Bladder microvascular endothelial cell (primary cell): ENCODE results near the gene SLC4A11. TPM values are rescaled to one million over a fixed set of nuclear protein-coding genes. Genes with fewer than 3 reads are reported as not detected.

ENCODE experiments used
- total RNA-seq: library from RNA; depleted of rRNA; stranded (reverse); fragments of >200 nt; gene quantifications from 2 replicates; pipeline ENCODE4 v1.2.3, GENCODE V29; 2014

SLC4A11 gene
- 1.3 and 28.9 TPM in 2 replicates for total RNA-seq

GRCh38 chr20:3239026-3239866, at the start of gene SLC4A11:
Gene SLC4A11, minus strand, starts transcription at chr20:3239190. Its CDS starts 53 bp downstream, at chr20:3239137.

GRCh38 chr20:3209257-3209945, 29.6 kb downstream of the SLC4A11 start, which contains the start of gene ITPA:
Gene ITPA, plus strand, starts transcription at chr20:3209498. Its CDS starts 54 bp downstream, at chr20:3209552.

GRCh38 chr20:3204124-3204794, 34.7 kb downstream of the SLC4A11 start, which contains the start of gene DDRGK1:
Gene DDRGK1, minus strand, starts transcription at chr20:3204682. Its CDS starts 55 bp downstream, at chr20:3204627.

Other genes with a start within 250 kb of the SLC4A11 start
- 0.25 TPM in 1 of 2 replicates, not detected in the other for gene GNRH2, start 195.6 kb downstream of the SLC4A11 start, total RNA-seq
- gene MRPS26, start 193.1 kb downstream of the SLC4A11 start, total RNA-seq: 36.4 and 36.6 TPM in 2 replicates
- not detected in 2 replicates for gene OXT, start 167.6 kb downstream of the SLC4A11 start, total RNA-seq
- gene AVP, start 154.5 kb downstream of the SLC4A11 start, total RNA-seq: not detected in 2 replicates
- 10.7 and 22.8 TPM in 2 replicates for gene FASTKD5, start 79.3 kb downstream of the SLC4A11 start, total RNA-seq
- gene UBOX5, start 79.3 kb downstream of the SLC4A11 start, total RNA-seq: 1.6 and 2.5 TPM in 2 replicates
- 3.4 and 13.7 TPM in 2 replicates for gene LZTS3, start 65.6 kb downstream of the SLC4A11 start, total RNA-seq
- 25.9 and 45.1 TPM in 2 replicates for gene DDRGK1, start 34.5 kb downstream of the SLC4A11 start, total RNA-seq
- 27.1 and 34.5 TPM in 2 replicates for gene ITPA, start 29.7 kb downstream of the SLC4A11 start, total RNA-seq
- 11.0 and 20.0 TPM in 2 replicates for gene DNAAF9, start 168.5 kb upstream of the SLC4A11 start, total RNA-seq
- gene ATRN, start 231.8 kb upstream of the SLC4A11 start, total RNA-seq: 20.1 and 81.6 TPM in 2 replicates